HepG2 (cell line): ENCODE data around the gene CEP131. TPM values are rescaled to one million over a fixed set of nuclear protein-coding genes. Genes with fewer than 3 reads are reported as not detected.

Experiments used
- ATAC-seq: fragments of 200-7000 bp; cut with Tn5 transposase; 3 replicates; pipeline ENCODE4 v1.9.1; 2020; ENCODE audit warnings: mild to moderate bottlenecking, moderate library complexity
- BruUV-seq: library from RNA; stranded (reverse); fragments of 400-500 nt; replicated peaks from 2 replicates; lab custom pipeline; 2021; lab: Mats Ljungman, UMichigan
- CTCF ChIA-PET: fragments of 300-600 bp; formaldehyde crosslinking; extraction: SDS; loops from one replicate; lab custom pipeline; 2021; ENCODE audit warnings: low total read pairs, inconsistent platforms, low intra/inter-chr PET ratio; lab: Yijun Ruan, JAX
- POLR2A ChIA-PET: fragments of 350-600 bp; sonication (Branson Sonifier 250); formaldehyde crosslinking; loops from one replicate; lab custom pipeline; 2020; ENCODE audit warnings: antibody characterized with exemption, inconsistent platforms; lab: Yijun Ruan, JAX
- DNase-seq: peaks from one replicate; pipeline ENCODE4 v3.0.0-alpha.2; 2015; ENCODE audit warnings: low spot score
- FAIRE-seq: peaks from 3 replicates; lab custom pipeline; 2011; peaks lifted over from hg19 to GRCh38; lab: Jason Lieb, UNC
- H2AFZ ChIP-seq: one replicate; pipeline ENCODE4 v1.6.1; 2011; ENCODE audit warnings: low read length, inconsistent platforms
- H3K27ac ChIP-seq: fragments of 300-600 bp; 3 replicates; pipeline ENCODE4 v1.8.0; 2011; ENCODE audit warnings: mixed run types, mild to moderate bottlenecking, mixed read lengths, low read length, inconsistent platforms; ENCODE audit not compliant: insufficient read depth; ENCODE audit errors: extremely low read length
- H3K27me3 ChIP-seq, 2 experiments: fragments of 200-600 bp in 1 of 2; 2 replicates in 1 of 2; 3 replicates in 1 of 2; pipeline versions ENCODE4 v1.6.0 to v1.8.0; 2011; ENCODE audit warnings: low read length in 2 of 2, mild to moderate bottlenecking in 2 of 2, moderate library complexity in 2 of 2, inconsistent platforms in 1 of 2; ENCODE audit not compliant: insufficient read depth in 2 of 2, control insufficient read depth in 1 of 2
- H3K36me3 ChIP-seq, 2 experiments: fragments of 200-600 bp in 1 of 2; replicated peaks in 1 of 2; 2 replicates in 1 of 2; 3 replicates in 1 of 2; pipeline versions ENCODE4 v1.5.1 to v1.8.0; 2011; ENCODE audit warnings: low read length in 2 of 2, inconsistent platforms in 1 of 2; ENCODE audit not compliant: insufficient read depth in 2 of 2, control insufficient read depth in 1 of 2
- H3K4me1 ChIP-seq: 2 replicates; pipeline ENCODE4 v1.5.1; 2012; ENCODE audit warnings: low read length, inconsistent platforms; ENCODE audit not compliant: insufficient read depth
- H3K4me2 ChIP-seq: 2 replicates; pipeline ENCODE4 v1.6.0; 2011; ENCODE audit warnings: low read depth, low read length, inconsistent platforms
- H3K4me3 ChIP-seq, 3 experiments: fragments of 200-600 bp in 1 of 3; sonication (generic), shearing (Covaris generic) in 1 of 3; replicated peaks in 1 of 3; 2 replicates each; pipeline ENCODE4 v1.5.1; 2011 to 2016; ENCODE audit warnings: low read length in 3 of 3, inconsistent platforms in 2 of 3, low read depth in 2 of 3, mild to moderate bottlenecking in 2 of 3, control low read depth in 1 of 3, mixed read lengths in 1 of 3; ENCODE audit not compliant: insufficient read depth in 1 of 3
- H3K79me2 ChIP-seq: one replicate; pipeline ENCODE4 v1.6.1; 2011; ENCODE audit warnings: low read length, inconsistent platforms; ENCODE audit not compliant: insufficient read depth
- H3K9ac ChIP-seq: 2 replicates; pipeline ENCODE4 v1.6.0; 2011; ENCODE audit warnings: mild to moderate bottlenecking, low read depth, low read length, inconsistent platforms; ENCODE audit not compliant: insufficient read depth
- H3K9me3 ChIP-seq: 2 replicates; pipeline ENCODE4 v1.5.1; 2012; ENCODE audit warnings: mild to moderate bottlenecking, low read length
- H4K20me1 ChIP-seq: 2 replicates; pipeline ENCODE4 v1.6.0; 2011; ENCODE audit warnings: inconsistent platforms, mild to moderate bottlenecking, low read length, moderate library complexity; ENCODE audit not compliant: insufficient read depth
- CBX2 ChIP-seq, 2 experiments: fragments of 200-600 bp in 1 of 2; sonication (generic); formaldehyde crosslinking in 1 of 2; IDR thresholded peaks; 2 replicates each; pipeline versions ENCODE4 v1.7.0 to v1.8.1; 2018 to 2022; ENCODE audit warnings: low read depth in 2 of 2, low read length in 1 of 2, mild to moderate bottlenecking in 1 of 2, missing genetic modification reagents in 1 of 2
- DR1 ChIP-seq: sonication (generic); formaldehyde crosslinking; IDR thresholded peaks from 2 replicates; pipeline ENCODE4 v1.8.0; 2021; ENCODE audit warnings: mild to moderate bottlenecking, missing genetic modification reagents, inconsistent platforms
- SP140L ChIP-seq: sonication (generic); formaldehyde crosslinking; IDR thresholded peaks from 2 replicates; pipeline ENCODE4 v1.4.0; 2020; ENCODE audit warnings: missing genetic modification reagents, borderline replicate concordance
- ZFX ChIP-seq: sonication (generic); formaldehyde crosslinking; IDR thresholded peaks from 2 replicates; pipeline ENCODE4 v1.4.0; 2020; ENCODE audit warnings: mild to moderate bottlenecking, low read depth, missing genetic modification reagents, moderate library complexity
- WGBS: methylation state at CpG from one replicate; pipeline ENCODE4 v1.1.6; 2017; ENCODE audit warnings: low lambda C conversion rate; 5-methylcytosine and 5-hydroxymethylcytosine counted together
- in situ Hi-C: cut with HindIII; loops from 2 replicates; pipeline ENCODE4 v1.10.0; 2017; ENCODE audit warnings: low pct_unique_long_range_greater_than_20kb; ENCODE audit not compliant: extremely low pct_ligation_motif_present
- intact Hi-C: fragments of 100-400 bp; cut with micrococcal nuclease; formaldehyde crosslinking; loops from one replicate; pipeline ENCODE4 v1.10.0; 2022; ENCODE audit not compliant: unreplicated experiment
- polyA plus RNA-seq, 8 experiments: library from polyadenylated mRNA; depleted of rRNA in 3 of 8; stranded (reverse) in 7 of 8; unstranded in 1 of 8; fragments of >200 nt; fragmentation: Illumina TruSeq in 4 of 8; extraction: Trizol in 4 of 8; gene quantifications; 2 replicates each; pipeline versions ENCODE4 v1.2.1 to v1.2.3, GENCODE V29; 2011 to 2016; ENCODE audit warnings: low read depth in 4 of 8, missing spikeins in 1 of 8, mixed read lengths in 1 of 8; ENCODE audit not compliant: insufficient read depth in 1 of 8
- total RNA-seq, 5 experiments: library from RNA; depleted of rRNA; stranded (reverse); fragments of >200 nt; fragmentation: Illumina TruSeq; extraction: Trizol; gene quantifications; 2 replicates each; pipeline ENCODE4 v1.2.3, GENCODE V29; 2016; ENCODE audit warnings: low read depth in 1 of 5
- TF ChIP-seq, protein P1 (sequence below): IDR thresholded peaks from 2 replicates; pipeline ENCODE4 v1.6.1; 2012; ENCODE audit warnings: inconsistent platforms
- TF ChIP-seq, protein P2 (sequence below): sonication (generic); formaldehyde crosslinking; conservative IDR thresholded peaks from 2 replicates; pipeline ENCODE4 v1.8.0; 2022; ENCODE audit warnings: mild to moderate bottlenecking, moderate library complexity, missing genetic modification reagents
- TF ChIP-seq, protein P3 (sequence below): sonication (generic); formaldehyde crosslinking; IDR thresholded peaks from 2 replicates; pipeline ENCODE4 v1.4.0; 2020; ENCODE audit warnings: missing genetic modification reagents, borderline replicate concordance
- TF ChIP-seq, protein P4 (sequence below): sonication (generic); formaldehyde crosslinking; IDR thresholded peaks from 2 replicates; pipeline ENCODE4 v1.5.0; 2020; ENCODE audit warnings: mild to moderate bottlenecking, missing genetic modification reagents, borderline replicate concordance
- TF ChIP-seq, protein P5 (sequence below): sonication (generic); formaldehyde crosslinking; IDR thresholded peaks from 2 replicates; pipeline ENCODE4 v1.4.0; 2020; ENCODE audit warnings: missing genetic modification reagents

The CEP131 gene
- total and polyA plus RNA-seq, 2 of the 13 experiments (the other 11 are each of a cell fraction or from before 2014, with no cell fraction given) = 5.0 to 16.8 TPM

DNA sequence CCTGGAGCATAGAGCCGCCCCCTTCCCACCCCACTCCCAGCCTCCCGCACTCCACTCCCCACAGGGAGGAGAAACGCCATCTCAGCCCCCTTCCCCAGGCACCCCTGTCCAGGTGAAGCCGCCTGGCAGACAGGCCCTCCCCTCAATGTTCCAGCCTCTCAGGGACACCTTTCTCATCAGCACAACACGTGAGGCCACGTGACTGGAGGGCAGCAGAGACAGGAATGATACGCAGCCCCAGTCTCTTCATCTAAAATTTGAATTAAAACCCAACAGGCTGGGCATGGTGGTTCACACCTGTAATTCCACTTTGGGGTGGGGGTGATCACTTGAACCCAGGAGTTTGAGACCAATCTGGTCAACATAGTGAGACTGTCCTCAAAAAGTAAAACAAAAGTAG is 36.6 kb downstream of the CEP131 start (continued):
- peak; percentile 44; the same call in 1 of the 2 replicates for TF ChIP-seq ZFX (CRISPR knock-in tag)
- TF ChIP-seq, protein P1, sequence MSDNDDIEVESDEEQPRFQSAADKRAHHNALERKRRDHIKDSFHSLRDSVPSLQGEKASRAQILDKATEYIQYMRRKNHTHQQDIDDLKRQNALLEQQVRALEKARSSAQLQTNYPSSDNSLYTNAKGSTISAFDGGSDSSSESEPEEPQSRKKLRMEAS = peak; percentile 30; the same call in 1 of the 2 replicates

DNA sequence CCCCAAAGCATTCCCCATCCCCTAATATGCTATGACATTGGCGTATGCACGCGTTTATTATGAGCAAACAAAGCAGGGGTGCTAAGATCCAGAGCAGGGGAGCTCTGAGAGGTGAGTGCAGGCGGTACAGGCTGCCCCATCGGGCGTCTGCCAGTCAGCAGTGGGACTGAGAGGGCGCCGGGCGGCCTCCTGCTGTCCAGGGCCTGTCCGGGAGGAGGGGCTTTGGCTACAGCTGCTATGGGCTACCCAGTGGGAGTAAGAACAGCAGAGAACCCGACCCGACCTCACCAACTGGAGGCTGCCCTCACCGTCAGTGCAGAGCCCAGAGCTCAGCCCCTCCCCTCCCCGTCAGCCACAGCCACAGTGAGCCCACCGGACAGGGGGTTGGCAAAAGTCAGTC is 38.2 kb downstream of the CEP131 start:
- FAIRE-seq = no peak
- WGBS = 2% methylated on average over 12 of the region's 15 CpGs
- no TSS peak for BruUV-seq
- TF ChIP-seq, protein P2, sequence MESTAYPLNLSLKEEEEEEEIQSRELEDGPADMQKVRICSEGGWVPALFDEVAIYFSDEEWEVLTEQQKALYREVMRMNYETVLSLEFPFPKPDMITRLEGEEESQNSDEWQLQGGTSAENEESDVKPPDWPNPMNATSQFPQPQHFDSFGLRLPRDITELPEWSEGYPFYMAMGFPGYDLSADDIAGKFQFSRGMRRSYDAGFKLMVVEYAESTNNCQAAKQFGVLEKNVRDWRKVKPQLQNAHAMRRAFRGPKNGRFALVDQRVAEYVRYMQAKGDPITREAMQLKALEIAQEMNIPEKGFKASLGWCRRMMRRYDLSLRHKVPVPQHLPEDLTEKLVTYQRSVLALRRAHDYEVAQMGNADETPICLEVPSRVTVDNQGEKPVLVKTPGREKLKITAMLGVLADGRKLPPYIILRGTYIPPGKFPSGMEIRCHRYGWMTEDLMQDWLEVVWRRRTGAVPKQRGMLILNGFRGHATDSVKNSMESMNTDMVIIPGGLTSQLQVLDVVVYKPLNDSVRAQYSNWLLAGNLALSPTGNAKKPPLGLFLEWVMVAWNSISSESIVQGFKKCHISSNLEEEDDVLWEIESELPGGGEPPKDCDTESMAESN (CRISPR knock-in tag) = no peak
- TF ChIP-seq SP140L (no peak), DR1 (CRISPR knock-in tag) (no peak), CBX2 (IDR thresholded peaks at IDR 0.05; ENCODE audit: low read depth, low read length) (no peak), CBX2 (CRISPR knock-in tag; IDR thresholded peaks at IDR 0.05; ENCODE audit: low read depth) (no peak)
- TF ChIP-seq, protein P3, sequence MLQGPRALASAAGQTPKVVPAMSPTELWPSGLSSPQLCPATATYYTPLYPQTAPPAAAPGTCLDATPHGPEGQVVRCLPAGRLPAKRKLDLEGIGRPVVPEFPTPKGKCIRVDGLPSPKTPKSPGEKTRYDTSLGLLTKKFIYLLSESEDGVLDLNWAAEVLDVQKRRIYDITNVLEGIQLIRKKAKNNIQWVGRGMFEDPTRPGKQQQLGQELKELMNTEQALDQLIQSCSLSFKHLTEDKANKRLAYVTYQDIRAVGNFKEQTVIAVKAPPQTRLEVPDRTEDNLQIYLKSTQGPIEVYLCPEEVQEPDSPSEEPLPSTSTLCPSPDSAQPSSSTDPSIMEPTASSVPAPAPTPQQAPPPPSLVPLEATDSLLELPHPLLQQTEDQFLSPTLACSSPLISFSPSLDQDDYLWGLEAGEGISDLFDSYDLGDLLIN (CRISPR knock-in tag) = no peak
- TF ChIP-seq, protein P4, sequence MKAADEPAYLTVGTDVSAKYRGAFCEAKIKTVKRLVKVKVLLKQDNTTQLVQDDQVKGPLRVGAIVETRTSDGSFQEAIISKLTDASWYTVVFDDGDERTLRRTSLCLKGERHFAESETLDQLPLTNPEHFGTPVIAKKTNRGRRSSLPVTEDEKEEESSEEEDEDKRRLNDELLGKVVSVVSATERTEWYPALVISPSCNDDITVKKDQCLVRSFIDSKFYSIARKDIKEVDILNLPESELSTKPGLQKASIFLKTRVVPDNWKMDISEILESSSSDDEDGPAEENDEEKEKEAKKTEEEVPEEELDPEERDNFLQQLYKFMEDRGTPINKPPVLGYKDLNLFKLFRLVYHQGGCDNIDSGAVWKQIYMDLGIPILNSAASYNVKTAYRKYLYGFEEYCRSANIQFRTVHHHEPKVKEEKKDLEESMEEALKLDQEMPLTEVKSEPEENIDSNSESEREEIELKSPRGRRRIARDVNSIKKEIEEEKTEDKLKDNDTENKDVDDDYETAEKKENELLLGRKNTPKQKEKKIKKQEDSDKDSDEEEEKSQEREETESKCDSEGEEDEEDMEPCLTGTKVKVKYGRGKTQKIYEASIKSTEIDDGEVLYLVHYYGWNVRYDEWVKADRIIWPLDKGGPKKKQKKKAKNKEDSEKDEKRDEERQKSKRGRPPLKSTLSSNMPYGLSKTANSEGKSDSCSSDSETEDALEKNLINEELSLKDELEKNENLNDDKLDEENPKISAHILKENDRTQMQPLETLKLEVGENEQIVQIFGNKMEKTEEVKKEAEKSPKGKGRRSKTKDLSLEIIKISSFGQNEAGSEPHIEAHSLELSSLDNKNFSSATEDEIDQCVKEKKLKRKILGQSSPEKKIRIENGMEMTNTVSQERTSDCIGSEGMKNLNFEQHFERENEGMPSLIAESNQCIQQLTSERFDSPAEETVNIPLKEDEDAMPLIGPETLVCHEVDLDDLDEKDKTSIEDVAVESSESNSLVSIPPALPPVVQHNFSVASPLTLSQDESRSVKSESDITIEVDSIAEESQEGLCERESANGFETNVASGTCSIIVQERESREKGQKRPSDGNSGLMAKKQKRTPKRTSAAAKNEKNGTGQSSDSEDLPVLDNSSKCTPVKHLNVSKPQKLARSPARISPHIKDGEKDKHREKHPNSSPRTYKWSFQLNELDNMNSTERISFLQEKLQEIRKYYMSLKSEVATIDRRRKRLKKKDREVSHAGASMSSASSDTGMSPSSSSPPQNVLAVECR (CRISPR knock-in tag) = 0 out of 2 replicates have a peak, but pooled peaks have one; percentile 28
- TF ChIP-seq, protein P5, sequence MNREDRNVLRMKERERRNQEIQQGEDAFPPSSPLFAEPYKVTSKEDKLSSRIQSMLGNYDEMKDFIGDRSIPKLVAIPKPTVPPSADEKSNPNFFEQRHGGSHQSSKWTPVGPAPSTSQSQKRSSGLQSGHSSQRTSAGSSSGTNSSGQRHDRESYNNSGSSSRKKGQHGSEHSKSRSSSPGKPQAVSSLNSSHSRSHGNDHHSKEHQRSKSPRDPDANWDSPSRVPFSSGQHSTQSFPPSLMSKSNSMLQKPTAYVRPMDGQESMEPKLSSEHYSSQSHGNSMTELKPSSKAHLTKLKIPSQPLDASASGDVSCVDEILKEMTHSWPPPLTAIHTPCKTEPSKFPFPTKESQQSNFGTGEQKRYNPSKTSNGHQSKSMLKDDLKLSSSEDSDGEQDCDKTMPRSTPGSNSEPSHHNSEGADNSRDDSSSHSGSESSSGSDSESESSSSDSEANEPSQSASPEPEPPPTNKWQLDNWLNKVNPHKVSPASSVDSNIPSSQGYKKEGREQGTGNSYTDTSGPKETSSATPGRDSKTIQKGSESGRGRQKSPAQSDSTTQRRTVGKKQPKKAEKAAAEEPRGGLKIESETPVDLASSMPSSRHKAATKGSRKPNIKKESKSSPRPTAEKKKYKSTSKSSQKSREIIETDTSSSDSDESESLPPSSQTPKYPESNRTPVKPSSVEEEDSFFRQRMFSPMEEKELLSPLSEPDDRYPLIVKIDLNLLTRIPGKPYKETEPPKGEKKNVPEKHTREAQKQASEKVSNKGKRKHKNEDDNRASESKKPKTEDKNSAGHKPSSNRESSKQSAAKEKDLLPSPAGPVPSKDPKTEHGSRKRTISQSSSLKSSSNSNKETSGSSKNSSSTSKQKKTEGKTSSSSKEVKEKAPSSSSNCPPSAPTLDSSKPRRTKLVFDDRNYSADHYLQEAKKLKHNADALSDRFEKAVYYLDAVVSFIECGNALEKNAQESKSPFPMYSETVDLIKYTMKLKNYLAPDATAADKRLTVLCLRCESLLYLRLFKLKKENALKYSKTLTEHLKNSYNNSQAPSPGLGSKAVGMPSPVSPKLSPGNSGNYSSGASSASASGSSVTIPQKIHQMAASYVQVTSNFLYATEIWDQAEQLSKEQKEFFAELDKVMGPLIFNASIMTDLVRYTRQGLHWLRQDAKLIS (CRISPR knock-in tag) = no peak

More for the DNA sequence above, 38.2 kb downstream of the CEP131 start:
- peaks cover 34% of the 10 kb centered on the region for H3K4me1 ChIP-seq
- peaks cover 0 to 2% of the 10 kb centered on the region in 2 experiments; a peak in 2 of 5 replicates for H3K36me3 ChIP-seq
- intact Hi-C loops = no loop called here
- in situ Hi-C loops = no loop called here
- DNase-seq (no peak), ATAC-seq (peak; percentile 61)
- no peak overlapping the region for H2AFZ ChIP-seq
- H3K4me3 ChIP-seq = no peak overlapping the region; a peak in 1 of 6 replicates
- no peak overlapping the region for H3K4me2 ChIP-seq
- no peaks in the 10 kb centered on the region for H3K9me3 ChIP-seq
- ChIA-PET POLR2A (interaction anchor here (1.8 kb wide), 1 partner anchor 38 kb away, joined by 8 read pairs; the partner anchor contains the start of gene CEP131), CTCF (no interaction called here)
- H3K27ac ChIP-seq = no peak overlapping the region
- H3K27me3 ChIP-seq = peaks cover 17 to 47% of the 10 kb centered on the region in 2 experiments; a peak in 4 of 5 replicates
- H3K79me2 ChIP-seq = no peaks in the 10 kb centered on the region
- H3K9ac ChIP-seq = no peak overlapping the region
- H4K20me1 ChIP-seq = no peaks in the 10 kb centered on the region
